ENCODE results near the gene THSD4. TPM values are rescaled to one million over a fixed set of nuclear protein-coding genes. Genes with fewer than 3 reads are reported as not detected.
A peak's percentile ranks its signal among the peaks of the same experiment; 100 is the strongest.

The THSD4 gene
- total RNA-seq, 4 donors from 2014 or later, result 10.7 to 59.5 (median 49.0) TPM

GRCh38 chr15:71116366-71116765 lies 1.1 kb downstream of the THSD4 start:
- Histone ChIP-seq H3K4me1 (peaks cover 0 to 7% (median 0%) of the 10 kb centered on the region in 4 donors), H3K36me3 (no peaks in the 10 kb centered on the region), H3K27me3 (no peaks in the 10 kb centered on the region), H3K4me3 (peak overlapping the region in 3 of 4 donors; percentile 42 to 80 (median 76)), H3K27ac (peak overlapping the region in 1 of 4 donors; percentile 72), H3K9me3 (no peaks in the 10 kb centered on the region)
- TF ChIP-seq CTCF (IDR thresholded peaks at IDR 0.05) (no peak), POLR2A (IDR thresholded peaks at IDR 0.05) (no peak)
- no peak for DNase-seq

GRCh38 chr15:71116942-71117341 lies 1.7 kb downstream of the THSD4 start:
- peak overlapping the region in 1 of 4 donors; percentile 76 for H3K4me3 ChIP-seq
- peaks cover 0 to 7% (median 0%) of the 10 kb centered on the region in 4 donors for H3K4me1 ChIP-seq
- no peak overlapping the region for H3K27ac ChIP-seq
- no peaks in the 10 kb centered on the region for H3K27me3 ChIP-seq
- H3K9me3 ChIP-seq, result no peaks in the 10 kb centered on the region
- DNase-seq, result no peak
- TF ChIP-seq POLR2A (IDR thresholded peaks at IDR 0.05) (no peak), CTCF (IDR thresholded peaks at IDR 0.05) (no peak)
- H3K36me3 ChIP-seq, result no peaks in the 10 kb centered on the region

GRCh38 chr15:71117714-71118305 lies 2.5 kb downstream of the THSD4 start:
- Histone ChIP-seq H3K27me3 (no peaks in the 10 kb centered on the region), H3K9me3 (no peaks in the 10 kb centered on the region), H3K27ac (no peak overlapping the region), H3K36me3 (no peaks in the 10 kb centered on the region), H3K4me1 (peaks cover 0 to 7% (median 0%) of the 10 kb centered on the region in 4 donors), H3K4me3 (no peak overlapping the region)
- no peak for DNase-seq
- no peak for TF ChIP-seq CTCF (IDR thresholded peaks at IDR 0.05)
- no peak for TF ChIP-seq POLR2A (IDR thresholded peaks at IDR 0.05)

GRCh38 chr15:71118345-71118744 lies 3.1 kb downstream of the THSD4 start:
- Histone ChIP-seq H3K27ac (no peak overlapping the region), H3K27me3 (no peaks in the 10 kb centered on the region), H3K9me3 (no peaks in the 10 kb centered on the region), H3K36me3 (no peaks in the 10 kb centered on the region), H3K4me3 (no peak overlapping the region), H3K4me1 (peaks cover 0 to 7% (median 0%) of the 10 kb centered on the region in 4 donors)
- TF ChIP-seq POLR2A (IDR thresholded peaks at IDR 0.05) (no peak), CTCF (IDR thresholded peaks at IDR 0.05) (no peak)
- no peak for DNase-seq

GRCh38 chr15:71118881-71119632 lies 3.8 kb downstream of the THSD4 start:
- Histone ChIP-seq H3K9me3 (no peaks in the 10 kb centered on the region), H3K4me3 (no peak overlapping the region), H3K4me1 (peaks cover 0 to 7% (median 0%) of the 10 kb centered on the region in 4 donors), H3K27me3 (no peaks in the 10 kb centered on the region), H3K27ac (no peak overlapping the region), H3K36me3 (no peaks in the 10 kb centered on the region)
- TF ChIP-seq POLR2A (IDR thresholded peaks at IDR 0.05) (no peak), CTCF (IDR thresholded peaks at IDR 0.05) (no peak)
- no peak for DNase-seq
